ENCODE data around the gene LDHD. TPM values are rescaled to one million over a fixed set of nuclear protein-coding genes. Genes with fewer than 3 reads are reported as not detected.
A peak's percentile ranks its signal among the peaks of the same experiment; 100 is the strongest.

The LDHD gene
- total and polyA plus RNA-seq, 9 of the 15 experiments (the other 6 are each of a cell fraction or from before 2014, with no cell fraction given) = 0.19 to 0.86 (median 0.54) TPM; not detected in 3

DNA sequence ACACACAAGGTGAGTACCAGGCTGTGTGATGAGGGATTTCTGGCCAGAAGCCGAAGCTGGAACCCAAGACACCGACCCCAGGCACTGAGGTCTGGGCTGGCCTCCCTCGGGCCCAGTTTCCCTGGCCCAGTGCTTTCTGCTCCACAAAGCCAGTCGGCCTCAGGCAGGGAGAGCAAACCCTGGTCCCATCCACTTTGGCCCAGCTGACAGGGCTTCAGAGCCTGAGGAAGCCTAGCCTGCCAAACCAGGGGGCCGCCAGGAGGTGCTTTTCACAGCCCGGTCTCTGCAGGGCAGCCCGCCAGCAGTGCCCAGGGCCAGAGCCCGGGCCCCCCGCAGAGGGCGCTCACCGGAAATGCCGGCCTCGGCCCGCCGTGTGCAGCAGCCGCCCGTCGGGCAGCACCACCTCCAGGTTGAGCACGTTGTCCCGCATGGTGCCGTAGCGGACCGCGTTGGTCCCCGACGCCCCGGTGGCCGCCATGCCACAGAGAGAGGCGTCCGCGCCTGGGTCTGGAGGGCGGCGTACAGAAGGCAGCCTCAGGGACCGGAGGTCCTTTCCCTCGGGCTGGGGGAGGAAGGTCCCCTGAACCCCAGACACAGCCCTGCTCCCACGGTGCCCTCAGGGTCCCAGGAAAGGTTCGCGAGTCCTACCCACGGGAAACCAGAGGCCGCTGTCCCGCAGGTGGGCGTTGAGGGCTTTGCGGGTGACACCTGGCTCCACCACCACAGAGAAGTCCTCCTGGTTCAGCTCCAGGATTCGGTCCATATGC is 2.2 kb downstream of the LDHD start:
- POLR2A ChIA-PET = no interaction called here

More for the DNA sequence above, 2.2 kb downstream of the LDHD start:
- no peak for FAIRE-seq
- H3K27me3 ChIP-seq (ENCODE audit: control insufficient read depth in 2 of 2, insufficient read depth in 2 of 2, low read length in 2 of 2) = no peaks in the 10 kb centered on the region
- no peak for DNase-seq (ENCODE audit: extremely low read depth in 1 of 4, low spot score in 3 of 4)
- 95% methylated on average over 16 of the region's 44 CpGs for WGBS (ENCODE audit: insufficient coverage, low coverage, missing lambda C conversion rate)
- peaks cover 3% of the 10 kb centered on the region for H3K9me1 ChIP-seq (ENCODE audit: control insufficient read depth, insufficient read depth, low read length)
- H3K4me3 ChIP-seq = no peak overlapping the region
- peaks cover 15 to 70% of the 10 kb centered on the region in 2 experiments; a peak in 4 of 5 replicates for H3K4me1 ChIP-seq (replicated peaks in 1 of 2; ENCODE audit: control insufficient read depth in 2 of 2, insufficient read depth in 2 of 2, low read length in 2 of 2)
- in situ Hi-C loops (cut with MboI) = no loop called here
- H4K20me1 ChIP-seq (replicated peaks; ENCODE audit: control insufficient read depth, insufficient read depth, low read length) = no peaks in the 10 kb centered on the region
- ATAC-seq = no peak
- intact Hi-C loops (cut with micrococcal nuclease) = loop anchor here (5.0 kb wide), 1 partner anchor 72 kb away; no protein-coding TSS in a partner anchor
- CTCF ChIA-PET (ENCODE audit: low intra/inter-chr PET ratio) = no interaction called here
- no TSS peak for BruUV-seq (replicated peaks)
- no peak overlapping the region for H3K4me2 ChIP-seq (ENCODE audit: insufficient read depth, low read length)
- no peak overlapping the region for H3K9ac ChIP-seq (ENCODE audit: insufficient read depth in 1 of 2, low read depth in 2 of 2, low read length in 2 of 2)
- H3K9me3 ChIP-seq (replicated peaks; ENCODE audit: control insufficient read depth, insufficient read depth, low read depth, low read length) = no peaks in the 10 kb centered on the region
- H3K36me3 ChIP-seq (ENCODE audit: control insufficient read depth, insufficient read depth, low read length) = peaks cover 2% of the 10 kb centered on the region; the same call in 1 of the 3 replicates
- peak; percentile 45 for TF ChIP-seq RBM22 (IDR thresholded peaks at IDR 0.05; ENCODE audit: low read depth, low read length, poor library complexity, severe bottlenecking)
- peak; percentile 57 for TF ChIP-seq POLR2G (IDR thresholded peaks at IDR 0.05; ENCODE audit: low read depth, low read length)
- TF ChIP-seq, protein P1, sequence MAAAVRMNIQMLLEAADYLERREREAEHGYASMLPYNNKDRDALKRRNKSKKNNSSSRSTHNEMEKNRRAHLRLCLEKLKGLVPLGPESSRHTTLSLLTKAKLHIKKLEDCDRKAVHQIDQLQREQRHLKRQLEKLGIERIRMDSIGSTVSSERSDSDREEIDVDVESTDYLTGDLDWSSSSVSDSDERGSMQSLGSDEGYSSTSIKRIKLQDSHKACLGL (CRISPR knock-in tag; IDR thresholded peaks at IDR 0.05; ENCODE audit: borderline replicate concordance, poor library complexity, severe bottlenecking) = no peak
- no peaks in the 10 kb centered on the region for H3K79me2 ChIP-seq (ENCODE audit: control insufficient read depth, insufficient read depth, low read length)
- H2AFZ ChIP-seq (ENCODE audit: low read depth, low read length) = no peak overlapping the region
- H3K27ac ChIP-seq (ENCODE audit: extremely low read depth, low read depth, low read length) = no peak overlapping the region
